Measurements from ENCODE around the gene FSD1.

The FSD1 gene

DNA sequence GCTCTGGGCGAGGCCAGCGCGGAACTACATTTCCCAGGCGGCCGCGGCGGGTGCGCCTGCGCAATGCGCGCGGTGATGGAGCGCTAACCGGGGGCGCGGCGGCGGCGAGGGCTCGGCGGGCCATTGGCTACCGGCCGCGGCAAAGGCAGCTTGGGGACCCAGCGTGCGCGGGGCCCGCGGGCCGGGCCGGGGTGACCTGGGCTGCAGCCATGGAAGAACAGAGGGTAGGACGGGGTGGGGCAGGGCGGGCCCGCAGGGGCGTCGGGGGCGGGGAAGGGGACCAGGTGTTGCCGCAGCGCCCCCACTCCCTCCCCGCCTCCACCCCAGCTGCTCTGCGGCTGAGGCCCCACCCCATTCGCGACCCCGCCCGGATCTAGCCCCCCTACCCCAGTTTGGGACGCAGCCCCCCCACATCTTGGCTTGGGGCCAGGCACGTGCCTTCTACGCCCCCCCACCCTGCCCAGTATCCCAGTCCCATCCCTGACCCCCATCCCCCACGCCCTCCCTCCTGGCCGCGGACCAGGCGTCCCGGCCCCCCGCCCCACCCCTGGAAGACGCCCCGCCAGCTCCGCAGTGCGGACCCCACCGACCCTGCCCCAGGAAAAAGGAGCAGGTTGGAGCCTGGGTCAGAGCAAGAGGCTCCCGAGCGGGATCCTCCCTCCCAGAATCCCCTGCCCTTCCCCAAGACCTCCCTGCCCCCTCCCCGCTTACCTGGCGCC is at the start of gene FSD1:
FSD1 (plus strand) TSS at position 61 of the 719 bp plus-strand sequence; CDS start at position 210, 149 bp downstream.
- DNase-seq (ENCODE audit: low read depth), result peak; percentile 78
- Histone ChIP-seq H3K4me1 (ENCODE audit: control insufficient read depth, insufficient read depth, low read length) (peaks cover 7% of the 10 kb centered on the region), H3K4me3 (ENCODE audit: low read length) (no peak within 1 kb of the TSS), H3K36me3 (ENCODE audit: control insufficient read depth, insufficient read depth, low read length, severe bottlenecking) (no peaks in the 10 kb centered on the region), H3K9me3 (ENCODE audit: control insufficient read depth, low read length) (no peaks in the 10 kb centered on the region), H3K9ac (ENCODE audit: low read length) (no peak within 1 kb of the TSS), H3K27me3 (replicated peaks; ENCODE audit: control insufficient read depth, insufficient read depth, low read length) (peaks cover 8% of the 10 kb centered on the region)

DNA sequence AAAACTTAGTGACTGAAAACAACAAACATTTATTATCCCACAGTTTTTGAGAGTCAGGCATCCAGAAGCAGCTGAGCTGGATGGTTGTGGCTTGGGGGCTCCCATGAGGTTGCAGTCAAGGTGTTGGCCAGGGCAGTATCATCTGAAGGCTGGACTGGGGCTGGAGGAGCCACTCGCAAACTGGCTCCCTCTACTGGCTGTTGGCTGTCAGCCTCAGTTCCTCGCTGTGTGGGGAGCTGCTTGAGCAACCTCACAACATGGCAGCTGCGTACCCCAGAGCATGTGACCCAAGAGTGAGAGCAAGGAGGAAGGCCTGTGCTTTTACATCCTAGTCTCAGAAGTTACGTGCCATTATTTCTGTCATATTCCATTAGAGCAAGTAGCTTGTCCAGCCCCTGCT is 47.8 kb upstream of the FSD1 start:
- DNase-seq (ENCODE audit: low read depth), result no peak
- H3K27me3 ChIP-seq (replicated peaks; ENCODE audit: control insufficient read depth, insufficient read depth, low read length), result no peaks in the 10 kb centered on the region
- no peak overlapping the region for H3K4me3 ChIP-seq (ENCODE audit: low read length)
- no peak overlapping the region for H3K9ac ChIP-seq (ENCODE audit: low read length)
- peaks cover 4% of the 10 kb centered on the region for H3K9me3 ChIP-seq (ENCODE audit: control insufficient read depth, low read length)
- no peaks in the 10 kb centered on the region for H3K4me1 ChIP-seq (ENCODE audit: control insufficient read depth, insufficient read depth, low read length)
- peaks cover 59% of the 10 kb centered on the region for H3K36me3 ChIP-seq (ENCODE audit: control insufficient read depth, insufficient read depth, low read length, severe bottlenecking)

DNA sequence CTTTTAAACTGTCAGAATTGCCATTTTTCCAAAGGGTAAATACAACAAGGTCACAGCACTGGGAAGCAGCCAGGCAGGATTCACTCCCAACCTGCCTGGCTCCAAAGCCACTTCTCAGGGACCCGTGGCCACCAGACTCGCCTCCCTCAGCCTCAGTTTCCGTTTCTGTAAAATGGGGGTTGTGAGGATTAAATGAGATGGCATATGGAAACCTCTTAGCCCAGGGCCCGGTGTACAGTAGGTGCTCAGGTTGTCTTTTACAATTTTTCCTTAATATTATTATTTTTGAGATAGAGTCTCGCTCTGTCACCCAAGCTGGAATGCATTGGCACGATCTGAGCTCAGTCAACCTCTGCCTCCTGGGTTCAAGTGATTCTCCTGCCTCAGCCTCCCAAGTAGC is 47.4 kb upstream of the FSD1 start:
- Histone ChIP-seq H3K4me1 (ENCODE audit: control insufficient read depth, insufficient read depth, low read length) (no peaks in the 10 kb centered on the region), H3K9ac (ENCODE audit: low read length) (no peak overlapping the region), H3K27me3 (replicated peaks; ENCODE audit: control insufficient read depth, insufficient read depth, low read length) (no peaks in the 10 kb centered on the region), H3K36me3 (ENCODE audit: control insufficient read depth, insufficient read depth, low read length, severe bottlenecking) (peaks cover 56% of the 10 kb centered on the region), H3K9me3 (ENCODE audit: control insufficient read depth, low read length) (peaks cover 4% of the 10 kb centered on the region), H3K4me3 (ENCODE audit: low read length) (no peak overlapping the region)
- DNase-seq (ENCODE audit: low read depth), result no peak

DNA sequence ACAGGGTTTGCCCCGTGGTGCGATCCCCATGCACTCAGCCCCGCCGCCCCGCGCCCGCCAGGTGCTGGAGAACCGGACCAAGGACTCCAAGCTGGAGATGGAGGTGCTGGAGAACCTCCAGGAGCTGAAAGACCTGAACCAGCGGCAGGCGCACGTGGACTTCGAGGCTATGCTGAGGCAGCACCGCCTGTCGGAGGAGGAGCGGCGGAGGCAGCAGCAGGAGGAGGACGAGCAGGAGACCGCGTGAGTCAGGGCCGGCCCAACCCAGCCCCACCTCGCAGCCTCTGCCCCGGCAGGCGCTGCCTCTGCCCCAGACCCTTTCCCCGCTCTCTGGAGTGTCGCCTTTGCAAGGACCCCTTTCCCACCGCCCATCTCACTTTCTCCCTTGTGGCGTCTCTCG is 46.2 kb upstream of the FSD1 start:
- DNase-seq (ENCODE audit: low read depth), result no peak
- Histone ChIP-seq H3K36me3 (ENCODE audit: control insufficient read depth, insufficient read depth, low read length, severe bottlenecking) (peaks cover 55% of the 10 kb centered on the region), H3K9me3 (ENCODE audit: control insufficient read depth, low read length) (peaks cover 4% of the 10 kb centered on the region), H3K9ac (ENCODE audit: low read length) (no peak overlapping the region), H3K4me3 (ENCODE audit: low read length) (no peak overlapping the region), H3K27me3 (replicated peaks; ENCODE audit: control insufficient read depth, insufficient read depth, low read length) (no peaks in the 10 kb centered on the region), H3K4me1 (ENCODE audit: control insufficient read depth, insufficient read depth, low read length) (no peaks in the 10 kb centered on the region)

DNA sequence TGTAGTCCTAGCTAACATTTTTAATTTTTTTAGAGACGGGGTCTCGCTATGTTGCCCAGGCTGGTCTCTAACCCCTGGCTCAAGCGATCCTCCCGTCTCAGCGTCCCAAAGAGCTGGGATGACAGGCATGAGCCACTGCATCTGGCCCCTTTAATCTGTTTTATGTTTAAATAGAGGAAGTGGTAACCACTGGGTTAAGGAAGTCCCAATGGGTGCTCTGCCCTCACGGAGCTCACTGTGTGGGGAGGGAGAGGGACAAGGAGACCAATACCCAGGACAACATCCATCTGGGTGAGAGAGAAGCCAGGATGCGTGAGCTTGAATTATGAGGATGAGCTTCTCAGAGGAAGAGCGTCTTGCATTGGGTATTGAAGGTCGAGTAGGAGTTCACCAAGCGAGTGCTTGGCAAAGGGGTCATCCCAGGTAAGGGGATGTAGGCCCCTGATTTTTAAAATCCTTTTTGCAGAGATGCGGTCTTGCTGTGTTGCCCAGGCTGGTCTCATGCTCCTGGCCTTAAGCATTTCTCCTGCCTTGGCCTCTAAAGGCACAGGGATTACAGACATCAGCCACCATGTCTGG is 43.7 kb upstream of the FSD1 start:
- Histone ChIP-seq H3K27me3 (replicated peaks; ENCODE audit: control insufficient read depth, insufficient read depth, low read length) (no peaks in the 10 kb centered on the region), H3K4me3 (ENCODE audit: low read length) (no peak overlapping the region), H3K36me3 (ENCODE audit: control insufficient read depth, insufficient read depth, low read length, severe bottlenecking) (peaks cover 42% of the 10 kb centered on the region), H3K9me3 (ENCODE audit: control insufficient read depth, low read length) (peaks cover 4% of the 10 kb centered on the region), H3K9ac (ENCODE audit: low read length) (no peak overlapping the region), H3K4me1 (ENCODE audit: control insufficient read depth, insufficient read depth, low read length) (no peaks in the 10 kb centered on the region)
- no peak for DNase-seq (ENCODE audit: low read depth)

DNA sequence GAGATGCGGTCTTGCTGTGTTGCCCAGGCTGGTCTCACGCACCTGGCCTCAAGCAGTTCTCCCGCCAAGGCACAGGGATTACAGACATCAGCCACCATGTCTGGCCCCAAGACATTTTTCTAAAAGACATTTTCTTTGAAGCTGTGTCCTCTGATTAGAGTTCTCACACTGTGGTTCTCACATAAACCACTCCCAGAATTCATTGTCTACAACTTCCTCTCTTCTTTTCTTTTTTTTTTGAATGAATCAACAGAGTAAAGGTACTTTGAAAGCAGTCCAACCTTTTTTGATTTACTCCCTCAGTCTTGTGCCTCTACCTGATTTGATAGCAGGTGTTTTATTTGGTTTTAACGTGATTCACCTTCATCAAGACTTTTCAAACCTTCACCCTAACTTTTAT is 39.6 kb upstream of the FSD1 start:
- Histone ChIP-seq H3K9me3 (ENCODE audit: control insufficient read depth, low read length) (no peaks in the 10 kb centered on the region), H3K36me3 (ENCODE audit: control insufficient read depth, insufficient read depth, low read length, severe bottlenecking) (peaks cover 42% of the 10 kb centered on the region), H3K9ac (ENCODE audit: low read length) (no peak overlapping the region), H3K4me3 (ENCODE audit: low read length) (no peak overlapping the region), H3K27me3 (replicated peaks; ENCODE audit: control insufficient read depth, insufficient read depth, low read length) (no peaks in the 10 kb centered on the region), H3K4me1 (ENCODE audit: control insufficient read depth, insufficient read depth, low read length) (peaks cover 5% of the 10 kb centered on the region)
- DNase-seq (ENCODE audit: low read depth), result no peak

DNA sequence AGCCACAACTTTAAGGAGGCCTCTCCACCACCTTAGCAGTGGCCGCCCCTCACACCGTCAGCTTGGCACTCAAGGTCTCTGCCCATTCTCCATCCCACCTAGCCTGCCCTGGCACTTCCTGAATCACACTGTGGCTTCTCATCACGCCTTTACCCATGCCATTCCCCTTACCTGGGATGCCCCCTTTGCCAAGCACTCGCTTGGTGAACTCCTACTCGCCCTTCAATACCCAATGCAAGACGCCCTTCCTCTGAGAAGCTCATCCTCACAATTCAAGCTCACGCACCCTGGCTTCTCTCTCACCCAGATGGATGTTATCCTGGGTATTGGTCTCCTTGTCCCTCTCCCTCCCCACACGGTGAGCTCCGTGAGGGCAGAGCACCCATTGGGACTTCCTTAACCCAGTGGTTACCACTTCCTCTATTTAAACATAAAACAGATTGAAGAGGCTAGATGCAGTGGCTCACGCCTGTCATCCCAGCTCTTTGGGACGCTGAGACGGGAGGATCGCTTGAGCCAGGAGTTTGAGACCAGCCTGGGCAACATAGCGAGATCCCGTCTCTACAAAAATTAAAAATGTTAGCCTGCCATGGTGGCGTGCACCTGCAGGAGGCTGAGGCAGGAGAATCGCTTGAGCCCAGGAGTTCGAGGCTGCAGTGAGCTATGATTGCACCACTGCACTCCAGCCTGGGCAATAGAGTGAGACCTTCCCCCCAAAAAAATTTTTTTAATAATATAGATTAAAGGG is 38.0 kb upstream of the FSD1 start:
- DNase-seq (ENCODE audit: low read depth), result no peak
- Histone ChIP-seq H3K27me3 (replicated peaks; ENCODE audit: control insufficient read depth, insufficient read depth, low read length) (no peaks in the 10 kb centered on the region), H3K36me3 (ENCODE audit: control insufficient read depth, insufficient read depth, low read length, severe bottlenecking) (peaks cover 32% of the 10 kb centered on the region), H3K4me3 (ENCODE audit: low read length) (no peak overlapping the region), H3K4me1 (ENCODE audit: control insufficient read depth, insufficient read depth, low read length) (peaks cover 5% of the 10 kb centered on the region), H3K9me3 (ENCODE audit: control insufficient read depth, low read length) (no peaks in the 10 kb centered on the region), H3K9ac (ENCODE audit: low read length) (no peak overlapping the region)

DNA sequence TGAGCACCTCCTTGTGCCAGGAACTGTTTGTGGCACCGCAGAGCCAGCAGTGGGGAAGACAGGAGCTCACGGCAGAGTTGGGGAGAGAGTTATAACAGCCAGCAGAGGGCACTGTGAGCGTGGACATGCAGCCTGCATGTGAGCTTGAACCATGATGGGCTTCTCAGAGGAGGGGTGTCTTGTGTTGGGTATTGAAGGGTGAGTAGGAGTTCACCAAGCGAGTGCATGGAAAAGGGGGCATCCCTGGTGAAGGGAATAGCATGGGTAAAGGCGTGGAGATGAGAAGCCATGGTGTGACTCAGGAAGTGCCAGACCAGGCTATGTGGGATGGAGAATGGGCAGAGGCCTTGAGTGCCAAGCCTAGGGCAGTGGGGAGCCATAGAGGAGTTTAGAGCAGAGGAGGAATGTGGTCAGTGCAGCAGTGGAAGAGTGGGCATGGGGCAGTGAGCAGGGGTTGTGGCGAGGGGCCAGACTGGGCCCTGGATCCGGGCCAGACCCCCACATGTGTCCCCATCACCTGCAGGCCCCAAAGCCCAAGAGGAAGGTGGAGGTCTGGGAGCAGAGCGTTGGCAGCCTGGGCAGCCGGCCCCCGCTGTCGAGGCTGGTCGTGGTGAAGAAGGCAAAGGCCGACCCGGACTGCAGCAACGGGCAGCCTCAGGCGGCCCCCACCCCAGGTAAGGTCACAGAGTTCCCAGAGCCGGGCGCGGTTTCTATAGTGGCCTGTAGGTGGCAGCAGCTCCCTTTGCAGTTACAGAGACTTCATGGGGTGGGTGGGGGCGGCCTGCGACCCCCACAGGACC is 37.1 kb upstream of the FSD1 start:
- Histone ChIP-seq H3K4me3 (ENCODE audit: low read length) (no peak overlapping the region), H3K36me3 (ENCODE audit: control insufficient read depth, insufficient read depth, low read length, severe bottlenecking) (peaks cover 31% of the 10 kb centered on the region), H3K9ac (ENCODE audit: low read length) (no peak overlapping the region), H3K27me3 (replicated peaks; ENCODE audit: control insufficient read depth, insufficient read depth, low read length) (no peaks in the 10 kb centered on the region), H3K4me1 (ENCODE audit: control insufficient read depth, insufficient read depth, low read length) (peaks cover 5% of the 10 kb centered on the region), H3K9me3 (ENCODE audit: control insufficient read depth, low read length) (no peaks in the 10 kb centered on the region)
- peak; percentile 65 for DNase-seq (ENCODE audit: low read depth)

DNA sequence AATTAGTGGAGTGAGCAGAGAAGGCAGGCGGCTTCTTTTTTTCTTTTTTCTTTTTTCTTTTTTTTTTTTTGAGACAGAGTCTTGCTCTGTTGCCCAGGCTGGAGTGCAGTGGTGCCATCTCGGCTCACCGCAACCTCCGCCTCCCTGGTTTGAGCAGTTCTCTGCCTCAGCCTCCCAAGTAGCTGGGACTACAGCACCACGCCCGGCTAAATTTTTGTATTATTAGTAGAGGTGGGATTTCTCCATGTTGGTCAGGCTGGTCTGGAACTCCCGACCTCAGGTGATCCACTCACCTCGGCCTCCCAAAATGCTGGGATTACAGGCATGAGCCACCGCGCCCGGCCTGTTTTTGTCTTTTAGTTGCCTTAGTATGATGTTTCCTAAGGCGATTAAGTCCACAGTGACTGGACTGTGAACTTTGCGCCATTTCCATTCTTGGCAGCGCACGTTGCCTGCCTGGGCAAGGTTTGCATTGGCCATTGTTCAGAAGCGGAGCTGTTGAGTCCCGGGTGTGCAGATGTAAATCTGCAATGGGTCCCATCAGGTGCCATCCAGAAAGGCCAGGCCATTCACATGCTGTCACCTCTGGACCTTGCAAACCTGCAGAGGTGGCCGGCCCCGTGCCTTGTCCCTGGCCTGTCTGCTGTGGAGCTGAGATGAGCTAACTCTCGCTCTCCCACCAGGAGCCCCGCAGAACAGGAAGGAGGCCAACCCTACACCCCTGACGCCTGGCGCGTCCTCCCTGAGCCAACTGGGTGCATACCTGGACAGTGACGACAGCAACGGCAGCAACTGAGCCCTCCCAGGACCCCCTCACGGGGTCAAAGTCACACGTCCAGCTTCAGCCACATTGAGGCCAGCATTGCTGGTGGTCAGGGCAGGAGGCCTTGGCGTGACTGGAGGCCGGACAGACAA is 36.2 kb upstream of the FSD1 start:
- Histone ChIP-seq H3K4me3 (ENCODE audit: low read length) (no peak overlapping the region), H3K27me3 (replicated peaks; ENCODE audit: control insufficient read depth, insufficient read depth, low read length) (no peaks in the 10 kb centered on the region), H3K36me3 (ENCODE audit: control insufficient read depth, insufficient read depth, low read length, severe bottlenecking) (peaks cover 26% of the 10 kb centered on the region), H3K9ac (ENCODE audit: low read length) (no peak overlapping the region), H3K4me1 (ENCODE audit: control insufficient read depth, insufficient read depth, low read length) (peaks cover 5% of the 10 kb centered on the region), H3K9me3 (ENCODE audit: control insufficient read depth, low read length) (no peaks in the 10 kb centered on the region)
- DNase-seq (ENCODE audit: low read depth), result no peak

DNA sequence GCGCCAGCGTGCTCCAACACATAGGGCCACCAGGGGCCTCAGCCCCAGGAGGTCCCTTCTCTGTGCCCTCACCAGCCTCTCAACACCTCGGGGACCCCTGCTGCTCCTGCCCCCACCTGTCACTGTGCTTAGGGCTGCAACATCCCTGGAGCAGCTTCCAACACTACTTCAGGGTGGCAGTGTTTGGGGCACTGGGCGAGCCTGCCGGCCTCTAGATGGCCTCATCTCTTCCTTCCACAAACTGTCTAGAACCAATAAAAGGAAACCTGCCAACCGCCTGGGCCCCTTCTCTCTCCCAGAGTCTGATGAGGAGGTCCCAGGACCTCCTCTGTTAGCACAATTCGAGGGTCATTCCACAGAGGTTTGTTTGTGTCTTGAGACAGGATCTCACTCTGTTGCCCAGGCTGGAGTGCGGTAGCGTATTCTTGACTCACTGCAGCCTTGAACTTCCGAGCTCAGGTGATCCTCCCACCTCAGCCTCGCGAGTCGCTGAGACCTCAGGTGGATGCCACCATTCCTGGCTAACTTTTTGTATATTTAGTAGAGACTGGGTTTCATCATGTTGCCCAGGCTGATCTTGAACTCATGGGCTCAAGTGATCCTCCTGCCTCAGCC is 35.5 kb upstream of the FSD1 start:
- DNase-seq (ENCODE audit: low read depth), result no peak
- no peaks in the 10 kb centered on the region for H3K27me3 ChIP-seq (replicated peaks; ENCODE audit: control insufficient read depth, insufficient read depth, low read length)
- H3K9ac ChIP-seq (ENCODE audit: low read length), result no peak overlapping the region
- no peaks in the 10 kb centered on the region for H3K9me3 ChIP-seq (ENCODE audit: control insufficient read depth, low read length)
- H3K4me3 ChIP-seq (ENCODE audit: low read length), result no peak overlapping the region
- H3K4me1 ChIP-seq (ENCODE audit: control insufficient read depth, insufficient read depth, low read length), result peaks cover 5% of the 10 kb centered on the region
- peaks cover 26% of the 10 kb centered on the region for H3K36me3 ChIP-seq (ENCODE audit: control insufficient read depth, insufficient read depth, low read length, severe bottlenecking)

Data from adipocyte (in vitro differentiated cells).